PC-9 (cell line): ENCODE data around the gene EPSTI1. TPM values are rescaled to one million over a fixed set of nuclear protein-coding genes. Genes with fewer than 3 reads are reported as not detected.
"Not testable (repeated sequence)": the region's sequence is repeated elsewhere in the genome, so short reads cannot be mapped to it uniquely, and the experiment has no call there.

Experiments
- BruUV-seq: library from RNA; stranded (reverse); fragments of 400-500 nt; replicated peaks from 2 replicates; lab custom pipeline; 2021; lab: Mats Ljungman, UMichigan
- CTCF ChIA-PET: fragments of 300-600 bp; sonication (Branson Sonifier 250); formaldehyde crosslinking; loops from one replicate; lab custom pipeline; 2022; ENCODE audit warnings: antibody characterized with exemption; lab: Charles Lee
- POLR2A ChIA-PET: fragments of 300-600 bp; sonication (Branson Sonifier 250); formaldehyde crosslinking; loops from one replicate; lab custom pipeline; 2022; ENCODE audit warnings: antibody characterized with exemption; ENCODE audit not compliant: unreplicated experiment; lab: Charles Lee
- DNase-seq, 2 experiments: peaks; one replicate each; pipeline versions ENCODE4 v3.0.0 to v3.0.0-alpha.2; 2015 to 2022; ENCODE audit warnings: mixed read lengths in 1 of 2
- H2AFZ ChIP-seq: fragments of 200-600 bp; sonication (generic); 2 replicates; pipeline ENCODE4 v1.8.1; 2017; ENCODE audit warnings: antibody characterized with exemption
- H3F3A ChIP-seq: fragments of 200-600 bp; sonication (generic); 2 replicates; pipeline ENCODE4 v1.8.1; 2017; ENCODE audit warnings: antibody characterized with exemption, mild to moderate bottlenecking, low read depth; ENCODE audit not compliant: insufficient read depth
- H3K27ac ChIP-seq: fragments of 200-600 bp; sonication (generic); 2 replicates; pipeline ENCODE4 v1.6.1; 2016; ENCODE audit warnings: mixed run types
- H3K27me3 ChIP-seq: fragments of 200-600 bp; sonication (generic); 2 replicates; pipeline ENCODE4 v1.6.1; 2016; ENCODE audit warnings: low read depth, mixed run types; ENCODE audit not compliant: insufficient read depth
- H3K36me3 ChIP-seq: fragments of 200-600 bp; sonication (generic); 2 replicates; pipeline ENCODE4 v1.6.1; 2016; ENCODE audit warnings: low read depth, mixed run types
- H3K4me1 ChIP-seq: fragments of 200-600 bp; sonication (generic); replicated peaks from 2 replicates; pipeline ENCODE4 v1.6.1; 2016; ENCODE audit warnings: mixed run types; ENCODE audit not compliant: insufficient read depth
- H3K4me2 ChIP-seq: fragments of 200-600 bp; sonication (generic); 2 replicates; pipeline ENCODE4 v1.6.1; 2017; ENCODE audit warnings: mixed run types
- H3K4me3 ChIP-seq: fragments of 200-600 bp; sonication (generic); 2 replicates; pipeline ENCODE4 v1.6.1; 2016; ENCODE audit warnings: mixed run types
- H3K79me2 ChIP-seq: fragments of 200-600 bp; sonication (generic); 2 replicates; pipeline ENCODE4 v1.6.1; 2017; ENCODE audit warnings: low read depth, mixed run types
- H3K9me2 ChIP-seq: fragments of 200-600 bp; sonication (generic); 2 replicates; pipeline ENCODE4 v1.8.1; 2017; ENCODE audit warnings: mild to moderate bottlenecking; ENCODE audit not compliant: insufficient read depth
- H3K9me3 ChIP-seq: fragments of 200-600 bp; sonication (generic); 2 replicates; pipeline ENCODE4 v1.8.1; 2016; ENCODE audit warnings: low read depth; ENCODE audit not compliant: insufficient read depth
- H4K20me1 ChIP-seq: fragments of 200-600 bp; sonication (generic); 2 replicates; pipeline ENCODE4 v1.8.1; 2017; ENCODE audit not compliant: insufficient read depth
- CTCF ChIP-seq: fragments of 200-600 bp; sonication (generic); conservative IDR thresholded peaks from 2 replicates; pipeline ENCODE4 v1.6.1; 2017; ENCODE audit warnings: mixed run types, antibody characterized with exemption, mild to moderate bottlenecking, moderate library complexity
- EZH2 ChIP-seq: fragments of 200-600 bp; sonication (generic); IDR thresholded peaks from 2 replicates; pipeline ENCODE4 v1.8.0; 2017; ENCODE audit warnings: antibody characterized with exemption, low read depth
- intact Hi-C: fragments of 100-400 bp; cut with micrococcal nuclease; formaldehyde crosslinking; loops from one replicate; pipeline ENCODE4 v1.10.0; 2022; ENCODE audit not compliant: unreplicated experiment
- total RNA-seq: library from RNA; stranded (reverse); gene quantifications from 2 replicates; pipeline ENCODE4 v1.2.3, GENCODE V29; 2021

Gene EPSTI1
- total RNA-seq, 1 experiment from 2014 or later = 3.4 TPM

GRCh38 chr13:42864952-42865767 lies 126.9 kb downstream of the EPSTI1 start:
- H3K27ac ChIP-seq = no peak overlapping the region
- no peaks in the 10 kb centered on the region for H3K9me2 ChIP-seq
- no peak overlapping the region for H2AFZ ChIP-seq
- no peaks in the 10 kb centered on the region for H3K9me3 ChIP-seq
- no peaks in the 10 kb centered on the region for H3K4me1 ChIP-seq
- POLR2A ChIA-PET = no interaction called here
- no peaks in the 10 kb centered on the region for H3K79me2 ChIP-seq
- no peaks in the 10 kb centered on the region for H4K20me1 ChIP-seq
- intact Hi-C loops = no loop called here
- no TSS peak for BruUV-seq
- DNase-seq = no peak
- TF ChIP-seq CTCF (no peak), EZH2 (no peak)
- no peak overlapping the region for H3K4me3 ChIP-seq
- no peaks in the 10 kb centered on the region for H3K36me3 ChIP-seq
- CTCF ChIA-PET = no interaction called here
- H3K4me2 ChIP-seq = no peak overlapping the region
- no peaks in the 10 kb centered on the region for H3F3A ChIP-seq
- H3K27me3 ChIP-seq = no peaks in the 10 kb centered on the region

- H3K79me2 ChIP-seq, POLR2A ChIA-PET: not testable (repeated sequence)
Measured at GRCh38 chr13:42862370-42862769, 129.7 kb downstream of the EPSTI1 start.

GRCh38 chr13:42860485-42860884 lies 131.6 kb downstream of the EPSTI1 start:
- Histone ChIP-seq H3K4me3 (no peak overlapping the region), H3K27ac (no peak overlapping the region), H3K4me1 (no peaks in the 10 kb centered on the region), H3K9me2 (no peaks in the 10 kb centered on the region), H4K20me1 (no peaks in the 10 kb centered on the region), H3K79me2 (no peaks in the 10 kb centered on the region), H3K9me3 (no peaks in the 10 kb centered on the region), H2AFZ (no peak overlapping the region), H3K36me3 (no peaks in the 10 kb centered on the region), H3K27me3 (no peaks in the 10 kb centered on the region), H3F3A (no peaks in the 10 kb centered on the region), H3K4me2 (no peak overlapping the region)
- TF ChIP-seq CTCF (no peak), EZH2 (no peak)
- no peak for DNase-seq
- ChIA-PET POLR2A (no interaction called here), CTCF (no interaction called here)
- no TSS peak for BruUV-seq
- intact Hi-C loops = no loop called here

More at GRCh38 chr13:42862370-42862769, 129.7 kb downstream of the EPSTI1 start:
- H3K4me1 ChIP-seq, H3K27me3 ChIP-seq, H3K9me3 ChIP-seq, H3K4me2 ChIP-seq, BruUV-seq, H3K4me3 ChIP-seq, H2AFZ ChIP-seq, DNase-seq, H3F3A ChIP-seq, intact Hi-C loops, H3K36me3 ChIP-seq, H3K9me2 ChIP-seq, CTCF ChIA-PET, H3K27ac ChIP-seq, H4K20me1 ChIP-seq: not testable (repeated sequence)
